ENCODE measurements around the gene ALKBH5.
"Not testable (repeated sequence)": the region's sequence is repeated elsewhere in the genome, so short reads cannot be mapped to it uniquely, and the experiment has no call there.

Gene ALKBH5

GRCh38 chr17:18187226-18187625 is 3.6 kb downstream of the ALKBH5 start:
- FAIRE-seq: no peak

GRCh38 chr17:18187821-18188761 is 4.5 kb downstream of the ALKBH5 start:
- no peak for FAIRE-seq

GRCh38 chr17:18190628-18191235 is 7.1 kb downstream of the ALKBH5 start:
- no peak for FAIRE-seq

GRCh38 chr17:18191236-18191667 is 7.6 kb downstream of the ALKBH5 start:
- FAIRE-seq: no peak

GRCh38 chr17:18191967-18192366 is 8.3 kb downstream of the ALKBH5 start:
- FAIRE-seq: no peak

GRCh38 chr17:18194394-18194793 is 10.8 kb downstream of the ALKBH5 start:
- FAIRE-seq: no peak

GRCh38 chr17:18194804-18195203 is 11.2 kb downstream of the ALKBH5 start:
- no peak for FAIRE-seq

- no peak for FAIRE-seq
These were observed 11.6 kb downstream of the ALKBH5 start for GRCh38 chr17:18195246-18195645.

- no peak for FAIRE-seq
These were observed 14.0 kb downstream of the ALKBH5 start for GRCh38 chr17:18197535-18198194.

GRCh38 chr17:18198530-18198929 is 14.9 kb downstream of the ALKBH5 start:
- no peak for FAIRE-seq

- no peak for FAIRE-seq
These were observed 17.5 kb downstream of the ALKBH5 start for GRCh38 chr17:18201108-18201507.

GRCh38 chr17:18203308-18203707 is 19.7 kb downstream of the ALKBH5 start:
- FAIRE-seq: no peak

- FAIRE-seq: no peak
These were observed 22.2 kb downstream of the ALKBH5 start for GRCh38 chr17:18205861-18206260.

- no peak for FAIRE-seq
These were observed 23.3 kb downstream of the ALKBH5 start for GRCh38 chr17:18206962-18207361.

GRCh38 chr17:18208092-18208491 is 24.5 kb downstream of the ALKBH5 start:
- FAIRE-seq: no peak

- no peak for FAIRE-seq
These were observed 30.1 kb downstream of the ALKBH5 start for GRCh38 chr17:18213666-18214270.

- FAIRE-seq: not testable (repeated sequence)
These were observed 33.3 kb downstream of the ALKBH5 start for GRCh38 chr17:18216906-18217305.

- no peak for FAIRE-seq
These were observed 33.9 kb downstream of the ALKBH5 start for GRCh38 chr17:18217412-18218015.

GRCh38 chr17:18218756-18219415 is 35.3 kb downstream of the ALKBH5 start:
- no peak for FAIRE-seq

- FAIRE-seq: no peak
These were observed 40.4 kb downstream of the ALKBH5 start for GRCh38 chr17:18224053-18224386.

- no peak for FAIRE-seq
These were observed 40.9 kb downstream of the ALKBH5 start for GRCh38 chr17:18224387-18225120.
